Stimulated activated CD8-positive, alpha-beta memory T cell treated with anti-CD3 and anti-CD28 coated beads, Interleukin-7, amount 100 ng/mL, for 24 hours (primary cell): ENCODE measurements around the gene RFX2.
"Not testable (repeated sequence)": the region's sequence is repeated elsewhere in the genome, so short reads cannot be mapped to it uniquely, and the experiment has no call there.

Experiments used
- DNase-seq: peaks from one replicate; pipeline ENCODE4 v3.0.0-alpha.2; 2020; ENCODE audit warnings: low read depth

The RFX2 gene

GRCh38 chr19:5990289-5990797 lies 120.0 kb downstream of the RFX2 start:
- DNase-seq, result no peak

DNA sequence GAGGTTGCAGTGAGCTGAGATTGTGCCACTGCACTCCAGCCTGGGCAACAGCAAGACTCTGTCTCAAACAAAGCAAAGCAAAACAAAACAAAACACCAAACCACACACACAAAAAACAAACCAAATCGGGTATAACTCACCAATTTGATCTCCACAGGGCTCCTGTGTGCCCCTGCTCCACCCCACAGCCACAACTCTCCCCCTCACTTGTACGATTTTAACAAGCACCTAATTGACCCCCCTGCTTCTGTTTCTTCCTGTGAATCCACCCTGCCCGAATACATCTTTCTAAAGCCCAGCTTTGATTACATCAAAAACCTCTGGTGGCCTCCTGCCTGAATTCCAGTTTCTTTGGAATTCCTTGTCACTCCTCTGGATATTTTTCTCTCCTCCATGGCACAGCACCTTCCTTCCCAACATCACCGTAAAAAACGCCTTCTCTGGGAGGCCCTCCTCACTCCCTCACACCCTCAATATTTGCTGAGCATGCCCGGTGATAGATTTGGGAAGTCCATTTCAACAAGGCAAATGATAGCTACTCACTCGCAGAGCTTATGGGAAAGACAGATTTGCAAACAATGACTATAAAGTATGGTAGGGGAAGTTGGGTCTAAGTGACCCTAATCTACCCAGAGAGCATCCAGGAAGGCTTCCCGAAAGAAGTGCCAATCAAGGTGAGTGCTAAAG lies 120.8 kb downstream of the RFX2 start:
- DNase-seq, result no peak

- DNase-seq, result no peak
These were observed 121.5 kb downstream of the RFX2 start for GRCh38 chr19:5988517-5989387.

- DNase-seq, result peak; percentile 60
These were observed 123.1 kb downstream of the RFX2 start for GRCh38 chr19:5987077-5987818.

- not testable (repeated sequence) for DNase-seq
These were observed 124.5 kb downstream of the RFX2 start for GRCh38 chr19:5985837-5986236.

GRCh38 chr19:5985098-5985783 lies 125.1 kb downstream of the RFX2 start:
- DNase-seq, result no peak

GRCh38 chr19:5984600-5984999 lies 125.7 kb downstream of the RFX2 start:
- DNase-seq, result no peak

DNA sequence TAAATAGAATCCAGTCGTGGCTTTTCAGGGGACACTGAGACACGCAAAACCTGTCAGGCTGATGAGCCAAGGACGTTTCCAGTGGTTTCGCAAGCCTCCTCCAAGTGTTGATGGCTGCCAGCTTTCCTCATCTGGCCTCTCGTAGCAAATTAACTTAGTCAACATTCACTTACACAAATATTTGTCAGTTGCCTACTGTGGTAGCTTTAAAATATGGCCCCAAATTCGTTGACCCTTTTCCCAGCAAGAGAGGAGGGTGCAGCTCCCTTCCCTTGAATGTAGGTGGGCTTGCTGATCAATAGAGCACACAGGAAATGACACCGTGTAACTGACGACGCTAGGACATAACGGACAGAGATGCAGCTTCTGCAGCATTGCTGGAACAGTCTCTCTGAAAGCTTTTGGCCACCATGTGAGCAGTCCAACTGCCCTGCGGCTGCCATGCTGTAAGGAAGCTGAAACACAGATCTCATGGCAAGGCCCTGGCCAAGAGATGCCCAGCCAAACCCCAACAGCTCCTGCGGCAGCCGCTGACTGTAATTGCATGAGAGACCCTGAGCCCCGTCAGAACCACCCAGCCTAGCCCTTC lies 126.8 kb downstream of the RFX2 start:
- no peak for DNase-seq

DNA sequence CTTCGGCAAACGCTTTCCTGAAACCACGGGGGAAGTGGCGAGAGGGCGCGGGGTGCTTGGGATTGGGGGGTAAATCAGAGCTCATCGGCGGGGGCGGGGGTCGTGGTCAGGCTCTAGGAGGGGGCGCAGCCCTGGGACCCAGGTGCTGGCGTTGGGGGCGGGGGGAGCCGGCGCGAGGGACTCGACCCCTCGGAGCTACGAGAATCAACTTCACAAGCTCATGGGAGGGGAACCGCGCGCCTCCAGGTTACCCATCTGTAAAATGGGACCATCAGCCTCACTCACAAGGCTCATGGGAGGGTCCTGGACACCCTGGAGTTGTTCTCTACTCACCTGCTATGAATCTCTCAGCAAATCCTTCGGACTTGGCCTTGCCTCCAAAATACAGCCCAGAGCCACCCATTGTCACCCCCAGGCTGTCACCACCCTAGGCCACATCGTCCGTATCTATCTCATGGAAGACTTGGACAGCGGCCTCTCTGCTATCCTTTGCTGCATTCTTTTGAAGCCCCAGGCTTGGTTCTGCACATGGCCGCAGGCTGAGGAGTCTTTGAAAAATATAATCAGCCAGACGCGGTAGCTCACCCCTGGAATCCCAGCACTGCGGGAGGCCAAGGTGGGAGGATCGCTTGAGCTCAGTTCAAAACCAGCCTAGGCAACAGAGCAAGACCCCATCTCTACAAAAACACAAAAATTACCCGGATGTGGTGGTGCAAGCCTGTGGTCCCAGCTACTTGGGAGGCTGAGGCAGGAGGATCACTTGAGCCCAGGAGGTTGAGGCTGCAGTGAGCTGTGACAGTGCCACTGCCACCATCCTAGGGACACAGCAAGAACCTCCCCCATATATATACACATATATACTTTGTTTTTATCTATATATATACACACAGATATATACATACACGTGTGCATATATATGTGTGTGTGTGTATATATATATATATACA lies 131.4 kb downstream of the RFX2 start:
- DNase-seq, result no peak

DNA sequence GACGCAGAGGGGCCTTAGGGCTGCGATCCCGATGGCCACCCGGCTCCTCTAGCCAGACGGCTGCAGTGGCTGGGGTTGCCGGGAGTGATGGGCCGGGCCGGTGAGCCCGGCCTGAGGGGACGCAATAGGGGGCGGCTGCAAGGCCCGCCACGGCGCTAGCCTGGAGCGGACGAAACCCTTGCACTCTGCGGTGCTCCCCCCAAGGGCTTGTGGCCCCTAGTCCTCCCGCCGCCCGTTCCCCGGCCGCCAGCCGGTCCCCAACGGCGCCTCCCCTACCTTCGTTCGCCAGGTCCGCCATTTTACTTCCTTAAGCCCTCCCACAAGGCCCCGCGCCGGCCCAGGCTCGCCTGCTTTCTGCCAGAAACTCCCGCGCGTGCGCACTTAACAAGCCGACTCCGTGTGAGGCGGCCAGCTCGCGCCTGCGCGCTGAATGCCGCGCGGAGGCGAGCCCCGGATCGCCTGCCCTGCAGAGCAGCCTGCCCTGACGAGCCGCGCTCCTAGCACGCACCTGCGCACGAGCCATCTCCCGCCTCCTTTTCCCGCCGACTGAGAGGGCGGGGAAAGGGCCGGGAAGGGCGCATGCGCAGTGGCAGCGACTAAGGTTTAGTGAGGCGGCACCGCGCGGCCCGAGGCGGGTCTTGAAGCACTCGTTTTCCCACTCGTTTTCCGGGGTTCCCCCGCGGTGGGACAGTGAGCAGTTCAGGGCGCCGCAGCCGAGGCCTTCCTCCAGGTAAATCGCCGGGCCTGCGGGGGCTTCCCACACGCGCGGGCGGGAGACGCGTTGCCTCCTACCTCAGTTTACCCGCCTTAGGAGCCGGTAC lies 132.3 kb downstream of the RFX2 start, which contains the start of gene RANBP3:
Gene RANBP3 (minus strand): TSS at position 356 of the 821 bp plus-strand sequence. CDS start 58 bp downstream, at position 298.
- DNase-seq, result peak; percentile 85

GRCh38 chr19:5977222-5977784 lies 133.0 kb downstream of the RFX2 start:
- no peak for DNase-seq

DNA sequence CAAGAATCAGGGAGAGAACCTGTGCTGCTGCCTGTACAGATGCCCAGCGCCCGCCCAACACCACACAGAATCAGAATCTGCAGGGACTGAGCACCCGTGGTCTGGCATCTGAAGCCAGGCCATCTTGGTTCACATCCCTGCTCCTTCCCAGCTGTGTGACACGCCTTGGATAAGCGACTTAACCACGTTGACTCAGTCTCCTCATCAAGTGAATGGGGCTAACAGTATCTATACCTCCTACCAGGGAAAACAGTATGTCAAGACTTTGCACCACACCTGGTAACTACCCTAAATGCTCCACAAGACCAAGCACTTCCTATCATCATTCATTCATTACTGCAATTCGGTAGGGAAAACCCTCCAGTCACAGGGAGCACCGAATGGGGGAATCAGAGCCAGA lies 133.5 kb downstream of the RFX2 start:
- DNase-seq, result no peak

DNA sequence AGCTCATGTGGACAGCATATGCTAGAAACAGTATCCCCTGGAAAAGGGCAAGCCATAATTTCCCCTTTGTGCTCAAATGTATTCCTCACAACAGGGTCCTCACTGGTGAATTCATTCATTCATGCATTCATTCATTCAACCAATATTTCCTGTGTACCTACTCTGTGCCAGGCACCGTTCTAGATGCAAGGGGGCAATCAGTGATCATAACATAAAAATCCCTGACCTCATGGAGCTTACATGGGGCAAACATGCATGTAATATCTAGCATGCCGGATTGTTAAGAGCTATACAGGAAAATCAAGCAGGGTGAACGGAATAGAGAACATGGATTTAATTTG lies 134.9 kb downstream of the RFX2 start:
- no peak for DNase-seq

- DNase-seq, result no peak
These were observed 135.4 kb downstream of the RFX2 start for GRCh38 chr19:5974721-5975387.

GRCh38 chr19:5973867-5974635 lies 136.2 kb downstream of the RFX2 start:
- DNase-seq, result no peak

GRCh38 chr19:5973376-5973775 lies 136.9 kb downstream of the RFX2 start:
- DNase-seq, result no peak

DNA sequence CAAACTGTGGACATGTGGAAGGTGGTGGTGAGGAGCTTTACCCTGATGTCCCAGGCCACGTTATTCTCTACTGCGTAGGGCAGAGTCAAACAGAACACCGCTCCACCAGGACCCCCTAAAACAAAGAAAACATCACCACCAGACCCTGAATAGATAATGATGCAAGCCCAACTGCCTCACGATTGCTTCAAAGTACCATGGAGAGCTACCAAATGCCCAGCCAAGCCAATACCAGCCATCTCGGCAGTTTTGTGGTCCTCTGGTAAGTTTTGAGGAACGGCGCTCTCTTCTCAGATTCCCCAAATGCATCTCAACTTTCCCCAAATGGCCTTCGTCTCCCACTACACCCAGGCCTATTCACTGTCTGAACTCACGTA lies 138.0 kb downstream of the RFX2 start:
- DNase-seq, result no peak
